Osteocyte (in vitro differentiated cells): Measurements from ENCODE around the gene STAG3. TPM values are rescaled to one million over a fixed set of nuclear protein-coding genes. Genes with fewer than 3 reads are reported as not detected.

Source experiments
- DNase-seq: peaks from one replicate; pipeline ENCODE4 v3.0.0; 2021; ENCODE audit warnings: mixed read lengths; ENCODE audit not compliant: unreplicated experiment; ENCODE audit errors: extremely low spot score
- H3K27ac Mint-ChIP-seq: one replicate; pipeline ENCODE4 v1.8.0; 2021; ENCODE audit warnings: mild to moderate bottlenecking, mixed read lengths; ENCODE audit not compliant: unreplicated experiment
- H3K27me3 Mint-ChIP-seq: one replicate; pipeline ENCODE4 v1.8.0; 2021; ENCODE audit warnings: mixed read lengths; ENCODE audit not compliant: unreplicated experiment
- H3K36me3 Mint-ChIP-seq: one replicate; pipeline ENCODE4 v1.8.0; 2021; ENCODE audit warnings: mixed read lengths; ENCODE audit not compliant: unreplicated experiment
- H3K4me1 Mint-ChIP-seq: one replicate; pipeline ENCODE4 v1.8.0; 2021; ENCODE audit warnings: mixed read lengths; ENCODE audit not compliant: unreplicated experiment
- H3K4me3 Mint-ChIP-seq: one replicate; pipeline ENCODE4 v1.8.0; 2021; ENCODE audit warnings: mild to moderate bottlenecking, moderate library complexity, mixed read lengths; ENCODE audit not compliant: unreplicated experiment
- H3K9me3 Mint-ChIP-seq: one replicate; pipeline ENCODE4 v1.8.0; 2021; ENCODE audit warnings: mixed read lengths; ENCODE audit not compliant: unreplicated experiment
- total RNA-seq: library from RNA; stranded (reverse); gene quantifications from 2 replicates; pipeline ENCODE4 v1.2.1, GENCODE V29; 2021
- TF ChIP-seq, protein P1 (sequence below): fragments of 200-600 bp; sonication (generic); IDR thresholded peaks from 2 replicates; pipeline ENCODE4 v1.5.0; 2021; ENCODE audit warnings: antibody characterized with exemption, mild to moderate bottlenecking, moderate library complexity

STAG3 gene
- total RNA-seq, 1 donor from 2014 or later = 1.5 TPM

DNA sequence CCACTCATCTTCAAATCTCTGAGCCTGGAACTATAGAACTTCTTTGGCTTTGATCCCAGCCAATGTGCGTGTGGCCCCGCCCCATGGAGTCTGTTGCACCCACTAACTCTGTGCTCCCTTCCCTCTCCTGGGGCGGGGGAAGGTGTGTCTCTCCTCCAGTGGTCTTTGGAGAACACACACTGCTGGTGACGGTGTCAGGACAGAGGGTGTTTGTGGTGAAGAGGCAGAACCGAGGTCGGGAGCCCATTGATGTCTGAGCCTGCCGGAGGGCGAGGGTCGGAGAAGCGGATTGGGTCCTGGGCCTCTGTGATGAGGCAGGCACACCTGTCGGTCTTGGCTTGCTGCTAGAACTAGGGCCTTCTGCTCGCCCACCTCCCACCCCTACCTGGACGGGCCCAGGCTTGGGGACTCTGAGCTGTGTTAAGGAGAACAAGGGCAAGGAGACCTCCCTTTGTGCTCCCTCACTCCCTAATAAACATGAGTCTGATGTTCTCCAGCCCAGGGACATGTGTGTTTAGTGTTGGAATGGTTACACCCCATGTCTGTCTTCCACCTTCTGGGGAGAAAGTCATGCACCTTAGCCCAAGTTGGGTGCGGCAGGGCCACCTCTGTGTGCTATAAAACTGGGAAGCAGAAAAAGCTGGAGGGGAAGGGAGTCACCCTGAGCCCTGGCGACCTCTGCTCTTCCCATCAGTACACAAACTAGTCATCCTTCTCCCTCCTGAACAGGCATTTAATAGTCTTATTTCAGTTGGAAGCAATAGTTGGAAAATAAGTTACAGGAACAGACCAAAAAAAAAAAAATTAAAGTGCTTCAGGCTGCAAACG is 23.8 kb upstream of the STAG3 start:
- TF ChIP-seq, protein P1, sequence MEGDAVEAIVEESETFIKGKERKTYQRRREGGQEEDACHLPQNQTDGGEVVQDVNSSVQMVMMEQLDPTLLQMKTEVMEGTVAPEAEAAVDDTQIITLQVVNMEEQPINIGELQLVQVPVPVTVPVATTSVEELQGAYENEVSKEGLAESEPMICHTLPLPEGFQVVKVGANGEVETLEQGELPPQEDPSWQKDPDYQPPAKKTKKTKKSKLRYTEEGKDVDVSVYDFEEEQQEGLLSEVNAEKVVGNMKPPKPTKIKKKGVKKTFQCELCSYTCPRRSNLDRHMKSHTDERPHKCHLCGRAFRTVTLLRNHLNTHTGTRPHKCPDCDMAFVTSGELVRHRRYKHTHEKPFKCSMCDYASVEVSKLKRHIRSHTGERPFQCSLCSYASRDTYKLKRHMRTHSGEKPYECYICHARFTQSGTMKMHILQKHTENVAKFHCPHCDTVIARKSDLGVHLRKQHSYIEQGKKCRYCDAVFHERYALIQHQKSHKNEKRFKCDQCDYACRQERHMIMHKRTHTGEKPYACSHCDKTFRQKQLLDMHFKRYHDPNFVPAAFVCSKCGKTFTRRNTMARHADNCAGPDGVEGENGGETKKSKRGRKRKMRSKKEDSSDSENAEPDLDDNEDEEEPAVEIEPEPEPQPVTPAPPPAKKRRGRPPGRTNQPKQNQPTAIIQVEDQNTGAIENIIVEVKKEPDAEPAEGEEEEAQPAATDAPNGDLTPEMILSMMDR = no peak
- H3K27me3 Mint-ChIP-seq = no peaks in the 10 kb centered on the region
- no peaks in the 10 kb centered on the region for H3K9me3 Mint-ChIP-seq
- peaks cover 33% of the 10 kb centered on the region for H3K4me1 Mint-ChIP-seq
- H3K4me3 Mint-ChIP-seq = no peak overlapping the region
- H3K27ac Mint-ChIP-seq = peak overlapping the region; percentile 41
- no peak for DNase-seq
- peaks cover 14% of the 10 kb centered on the region for H3K36me3 Mint-ChIP-seq

- TF ChIP-seq, protein P1 = no peak
- Mint-ChIP-seq H3K36me3 (peaks cover 14% of the 10 kb centered on the region), H3K9me3 (no peaks in the 10 kb centered on the region), H3K27me3 (no peaks in the 10 kb centered on the region), H3K4me3 (no peak overlapping the region), H3K4me1 (peaks cover 32% of the 10 kb centered on the region), H3K27ac (no peak overlapping the region)
- no peak for DNase-seq
Observed at GRCh38 chr7:100154651-100155491, 22.8 kb upstream of the STAG3 start.

DNA sequence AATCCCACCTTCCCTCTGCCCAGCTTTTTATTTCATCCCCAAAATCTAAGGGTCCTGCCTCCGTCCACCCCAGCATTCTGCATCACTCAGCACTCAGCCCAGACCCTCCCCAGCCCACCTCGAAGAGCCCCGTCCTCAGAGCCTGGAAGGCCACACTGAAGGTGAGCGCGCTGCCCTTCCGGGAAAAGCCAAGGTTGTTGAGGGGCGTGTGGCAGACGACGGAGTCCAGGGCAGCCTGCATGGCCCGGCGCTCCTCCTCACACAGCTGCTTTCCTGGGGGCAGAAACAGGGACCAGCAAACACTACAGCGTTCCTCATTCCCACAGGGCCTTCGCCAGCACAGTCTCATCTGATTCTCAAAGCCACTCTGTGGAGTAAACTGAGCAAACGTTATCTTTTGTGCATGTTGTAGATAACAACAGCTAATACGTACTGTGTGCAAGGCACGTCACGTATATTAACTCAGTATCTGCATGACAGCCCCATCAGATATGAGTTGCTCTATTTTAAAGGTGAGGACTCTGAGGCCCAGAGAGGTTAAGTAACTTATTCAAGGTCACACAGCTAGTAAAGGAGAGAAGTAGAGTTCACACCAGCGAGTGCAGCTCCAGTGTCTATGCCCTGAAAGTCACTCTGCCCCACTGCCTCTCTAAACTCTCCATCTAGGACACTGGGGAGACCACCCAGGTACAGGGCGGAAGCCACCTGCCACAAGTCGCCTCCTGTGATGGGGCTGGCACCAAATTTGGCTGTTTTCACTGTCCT is 22.0 kb upstream of the STAG3 start:
- Mint-ChIP-seq H3K4me1 (peaks cover 23% of the 10 kb centered on the region), H3K4me3 (no peak overlapping the region), H3K36me3 (peaks cover 9% of the 10 kb centered on the region), H3K27me3 (no peaks in the 10 kb centered on the region), H3K27ac (no peak overlapping the region), H3K9me3 (no peaks in the 10 kb centered on the region)
- no peak for DNase-seq
- TF ChIP-seq, protein P1 = no peak

- TF ChIP-seq, protein P1 = no peak
- Mint-ChIP-seq H3K4me1 (peaks cover 23% of the 10 kb centered on the region), H3K9me3 (no peaks in the 10 kb centered on the region), H3K4me3 (peak overlapping the region; percentile 69), H3K27me3 (no peaks in the 10 kb centered on the region), H3K36me3 (peaks cover 9% of the 10 kb centered on the region), H3K27ac (no peak overlapping the region)
- no peak for DNase-seq
Observed at GRCh38 chr7:100156331-100157068, 21.2 kb upstream of the STAG3 start.
